GM12865 (cell line): ENCODE measurements around the gene CIPC.

ENCODE experiments used
- DNase-seq: peaks from one replicate; pipeline ENCODE4 v3.0.0; 2010; ENCODE audit warnings: low read depth
- H3K4me3 ChIP-seq: 2 replicates; pipeline ENCODE4 v1.5.1; 2011; ENCODE audit warnings: mild to moderate bottlenecking, low read depth, low read length, control low read depth
- TF ChIP-seq, protein P1 (sequence below): IDR thresholded peaks from 2 replicates; pipeline ENCODE4 v1.5.1; 2011; ENCODE audit warnings: low read length, control low read depth, low read depth, inconsistent platforms; ENCODE audit not compliant: insufficient read depth; ENCODE audit errors: missing control alignments

The CIPC gene

DNA sequence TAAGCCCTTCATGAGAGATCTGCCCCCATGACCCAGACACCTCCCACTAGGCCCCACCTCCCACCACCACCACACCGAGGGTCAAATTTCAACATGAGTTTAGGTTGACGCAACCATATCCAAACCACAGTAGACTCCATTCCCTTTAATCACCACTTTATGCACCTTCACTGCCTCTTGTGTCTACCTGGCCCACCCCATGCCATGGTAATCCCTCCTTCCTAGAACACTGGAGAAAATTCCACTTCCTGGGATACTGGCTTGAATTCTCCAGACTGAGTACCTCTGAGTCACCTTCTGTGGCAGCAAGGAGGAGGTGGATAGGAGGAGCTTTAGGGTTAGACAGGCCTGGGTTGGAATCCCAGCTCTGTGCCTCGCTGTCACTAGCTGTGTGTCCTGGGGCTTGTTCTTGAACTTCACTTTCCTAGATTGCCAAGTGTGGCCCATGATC is 26.1 kb upstream of the CIPC start:
- DNase-seq = no peak
- TF ChIP-seq, protein P1, sequence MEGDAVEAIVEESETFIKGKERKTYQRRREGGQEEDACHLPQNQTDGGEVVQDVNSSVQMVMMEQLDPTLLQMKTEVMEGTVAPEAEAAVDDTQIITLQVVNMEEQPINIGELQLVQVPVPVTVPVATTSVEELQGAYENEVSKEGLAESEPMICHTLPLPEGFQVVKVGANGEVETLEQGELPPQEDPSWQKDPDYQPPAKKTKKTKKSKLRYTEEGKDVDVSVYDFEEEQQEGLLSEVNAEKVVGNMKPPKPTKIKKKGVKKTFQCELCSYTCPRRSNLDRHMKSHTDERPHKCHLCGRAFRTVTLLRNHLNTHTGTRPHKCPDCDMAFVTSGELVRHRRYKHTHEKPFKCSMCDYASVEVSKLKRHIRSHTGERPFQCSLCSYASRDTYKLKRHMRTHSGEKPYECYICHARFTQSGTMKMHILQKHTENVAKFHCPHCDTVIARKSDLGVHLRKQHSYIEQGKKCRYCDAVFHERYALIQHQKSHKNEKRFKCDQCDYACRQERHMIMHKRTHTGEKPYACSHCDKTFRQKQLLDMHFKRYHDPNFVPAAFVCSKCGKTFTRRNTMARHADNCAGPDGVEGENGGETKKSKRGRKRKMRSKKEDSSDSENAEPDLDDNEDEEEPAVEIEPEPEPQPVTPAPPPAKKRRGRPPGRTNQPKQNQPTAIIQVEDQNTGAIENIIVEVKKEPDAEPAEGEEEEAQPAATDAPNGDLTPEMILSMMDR = no peak
- no peak overlapping the region for H3K4me3 ChIP-seq

DNA sequence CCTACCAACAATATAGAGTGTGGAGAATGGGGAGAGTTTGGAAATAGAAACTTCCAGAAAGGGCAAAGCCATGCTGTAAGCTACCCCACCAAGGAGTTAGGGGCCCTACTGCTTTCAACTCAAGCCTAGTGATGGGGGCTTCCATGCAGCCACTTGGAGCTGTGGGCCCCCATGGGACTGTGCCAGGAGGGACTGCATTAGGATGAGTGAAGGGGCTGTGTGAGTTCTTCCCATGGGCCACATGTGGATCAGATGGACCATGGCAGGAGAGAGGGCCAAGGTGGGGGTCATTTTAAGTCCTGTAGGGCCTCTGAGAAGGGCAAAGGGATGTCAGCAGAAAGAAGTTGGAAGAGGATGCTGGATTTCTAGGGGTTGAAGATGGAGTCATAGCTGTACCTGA is 23.1 kb upstream of the CIPC start:
- TF ChIP-seq, protein P1 = no peak
- no peak for DNase-seq

DNA sequence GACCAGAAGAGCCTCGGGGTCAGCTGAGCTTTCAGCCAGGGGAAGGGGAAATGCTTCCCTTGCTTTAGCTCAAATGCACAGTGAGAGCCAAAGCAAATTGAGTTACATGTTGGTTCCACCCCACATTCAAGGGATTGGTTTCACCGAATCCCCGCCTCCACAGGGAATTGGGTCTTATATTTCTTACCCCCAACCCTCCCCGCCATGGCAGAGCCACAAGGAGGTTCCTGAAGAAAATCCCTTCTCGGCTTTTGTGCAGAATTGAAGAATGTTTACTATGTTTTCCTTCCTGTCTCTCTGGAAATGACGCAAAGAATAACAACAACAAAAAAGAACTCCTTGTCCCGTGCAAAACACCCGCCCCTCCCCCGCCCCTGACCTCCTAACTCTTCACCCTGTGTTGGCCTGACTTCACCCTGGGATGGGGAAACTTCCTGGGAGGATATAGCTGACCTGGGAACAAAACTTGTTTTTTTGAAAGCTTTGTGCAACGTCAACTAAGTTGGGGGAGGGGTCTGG is 21.9 kb upstream of the CIPC start:
- no peak for DNase-seq
- TF ChIP-seq, protein P1 = no peak
- H3K4me3 ChIP-seq = no peak overlapping the region

More for the DNA sequence above, 23.1 kb upstream of the CIPC start:
- no peak overlapping the region for H3K4me3 ChIP-seq

DNA sequence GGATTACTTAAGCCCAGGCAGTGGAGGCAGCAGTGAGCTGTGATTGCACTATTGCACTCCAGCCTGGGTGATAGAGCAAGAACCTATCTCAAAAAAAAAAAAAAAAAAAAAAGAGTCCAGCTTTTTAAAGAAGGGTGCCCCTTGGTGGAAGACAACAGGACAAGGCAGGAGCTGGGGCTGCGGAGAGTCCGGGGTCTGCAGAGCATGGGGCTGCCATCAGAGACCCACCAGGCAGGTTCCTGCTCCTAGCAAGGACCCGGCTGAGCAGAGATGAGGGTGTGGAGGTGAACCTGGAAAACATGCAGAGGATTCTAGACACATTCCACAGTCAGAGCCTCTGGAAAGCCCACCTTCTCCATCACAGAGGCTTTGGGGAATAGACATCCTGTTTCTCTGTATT is 21.0 kb upstream of the CIPC start:
- H3K4me3 ChIP-seq = no peak overlapping the region
- TF ChIP-seq, protein P1 = no peak
- DNase-seq = no peak

DNA sequence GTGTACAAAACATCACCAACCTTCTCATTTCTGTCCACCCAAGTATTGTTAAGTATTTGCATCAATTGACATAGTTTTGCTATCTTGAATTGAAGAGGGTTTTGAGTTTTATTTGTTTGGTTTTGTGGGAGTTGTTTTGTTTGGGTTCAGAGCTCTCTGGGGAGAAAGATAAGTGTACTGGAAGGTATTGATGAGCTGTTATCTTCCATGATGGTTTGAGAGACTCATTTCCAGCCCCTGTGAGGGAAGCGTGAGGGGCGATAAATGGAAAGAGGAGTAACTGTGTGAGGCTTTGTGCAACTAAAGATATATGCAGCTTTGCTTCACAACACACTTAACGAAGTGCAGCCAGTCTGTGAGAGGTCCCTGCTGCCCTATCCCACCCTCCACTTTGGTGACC is 15.7 kb upstream of the CIPC start:
- TF ChIP-seq, protein P1 = no peak
- no peak overlapping the region for H3K4me3 ChIP-seq
- DNase-seq = no peak

DNA sequence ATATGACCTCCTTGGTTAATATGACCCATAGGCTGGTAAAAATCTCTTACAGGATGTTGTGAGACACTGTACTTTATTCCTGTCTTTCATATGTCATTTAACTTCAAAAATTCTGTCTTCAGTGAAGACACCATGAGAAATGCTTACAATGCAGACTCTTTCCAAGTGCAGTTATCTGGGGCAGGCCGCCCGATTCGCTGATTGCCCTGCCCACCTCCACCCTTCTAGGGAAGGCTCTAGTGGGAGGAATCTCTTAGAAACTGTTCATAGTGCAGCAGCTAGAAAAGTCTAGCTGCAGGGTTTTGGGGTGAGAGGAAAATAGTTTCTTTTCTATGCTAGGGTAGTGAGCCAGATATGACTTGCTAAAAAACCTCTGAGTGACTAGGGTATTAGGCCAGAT is 15.0 kb upstream of the CIPC start:
- H3K4me3 ChIP-seq = no peak overlapping the region
- DNase-seq = no peak
- TF ChIP-seq, protein P1 = no peak

DNA sequence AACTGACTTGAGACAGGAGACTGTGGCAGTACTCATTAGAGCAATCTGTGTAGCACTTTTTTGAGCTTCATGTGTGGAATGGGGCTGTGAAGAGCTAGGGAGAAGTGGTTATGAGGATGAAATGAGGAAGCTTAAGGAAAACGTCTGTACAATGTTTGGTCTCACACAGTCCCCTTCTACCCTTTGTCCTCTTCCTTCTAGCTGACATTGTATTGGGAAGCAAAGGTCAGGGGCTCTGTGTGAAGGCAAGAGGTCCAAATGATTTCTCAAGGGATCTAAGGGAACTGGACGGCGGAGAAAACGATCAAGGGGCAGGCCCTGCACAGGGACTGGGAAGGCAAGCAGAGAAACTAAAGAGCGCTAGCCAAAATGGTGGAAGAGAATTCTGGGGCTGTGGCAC is 13.1 kb upstream of the CIPC start:
- no peak overlapping the region for H3K4me3 ChIP-seq
- TF ChIP-seq, protein P1 = no peak
- DNase-seq = no peak
